Osteoblast (primary cell): ENCODE results near the gene COL6A3. TPM values are rescaled to one million over a fixed set of nuclear protein-coding genes. Genes with fewer than 3 reads are reported as not detected.

Source experiments
- total RNA-seq: library from RNA; depleted of rRNA; stranded (reverse); fragments of >200 nt; gene quantifications from 2 replicates; pipeline ENCODE4 v1.2.3, GENCODE V29; 2012

COL6A3 gene
- total RNA-seq, 1 donor = 4,017 TPM

Other genes starting within 250 kb of the COL6A3 start
- 25.7 and 32.1 TPM in 2 replicates for gene MLPH, start 73.1 kb upstream of the COL6A3 start, total RNA-seq
- gene PRLH, start 152.4 kb upstream of the COL6A3 start, total RNA-seq = not detected in 2 replicates
- gene RAB17, start 176.6 kb upstream of the COL6A3 start, total RNA-seq = 0.36 TPM in 1 of 2 replicates, not detected in the other
- 48.3 and 51.8 TPM in 2 replicates for gene LRRFIP1, start 213.4 kb upstream of the COL6A3 start, total RNA-seq